Measurements from ENCODE around the gene COBL. TPM values are rescaled to one million over a fixed set of nuclear protein-coding genes. Genes with fewer than 3 reads are reported as not detected.

The COBL gene
- total and polyA plus RNA-seq, 9 of the 15 experiments (the other 6 are each of a cell fraction or from before 2014, with no cell fraction given) = 0.01 to 2.4 (median 0.09) TPM; not detected in 3

DNA sequence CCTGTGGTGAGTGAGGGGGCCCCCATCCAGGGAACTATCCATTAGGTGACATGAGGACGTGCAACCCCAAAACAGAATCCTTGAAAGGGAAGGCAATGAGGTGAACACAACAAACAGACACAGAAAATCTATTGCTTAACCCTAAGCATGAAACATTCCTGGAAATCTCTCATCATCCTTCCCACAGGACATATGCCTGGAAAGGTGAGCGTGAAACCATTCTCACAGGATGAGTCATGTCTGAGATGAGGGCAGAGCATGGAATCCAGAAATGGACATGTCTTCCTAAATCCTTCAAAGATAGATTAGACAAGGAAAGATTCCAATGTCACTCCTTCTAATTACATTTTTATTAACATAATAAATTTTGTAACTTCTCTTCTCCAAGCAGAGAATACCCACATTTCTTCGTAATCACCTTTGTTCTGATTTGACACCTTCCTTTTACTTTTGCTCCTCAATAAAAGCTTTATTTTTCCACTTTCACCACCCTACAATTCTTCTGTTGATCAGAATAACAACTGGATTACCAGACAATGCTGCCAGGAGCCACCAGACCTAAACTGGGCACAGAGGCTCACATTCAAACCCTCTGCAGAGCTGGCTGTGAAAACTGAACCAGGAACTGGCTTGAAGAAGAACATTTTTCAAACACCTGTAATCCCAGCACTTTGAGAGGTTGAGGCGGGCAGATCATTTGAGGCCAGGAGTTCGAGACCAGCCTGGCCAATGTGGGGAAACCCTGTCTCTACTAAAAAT lies 67.2 kb downstream of the COBL start (continued):
- TF ChIP-seq, protein P1, sequence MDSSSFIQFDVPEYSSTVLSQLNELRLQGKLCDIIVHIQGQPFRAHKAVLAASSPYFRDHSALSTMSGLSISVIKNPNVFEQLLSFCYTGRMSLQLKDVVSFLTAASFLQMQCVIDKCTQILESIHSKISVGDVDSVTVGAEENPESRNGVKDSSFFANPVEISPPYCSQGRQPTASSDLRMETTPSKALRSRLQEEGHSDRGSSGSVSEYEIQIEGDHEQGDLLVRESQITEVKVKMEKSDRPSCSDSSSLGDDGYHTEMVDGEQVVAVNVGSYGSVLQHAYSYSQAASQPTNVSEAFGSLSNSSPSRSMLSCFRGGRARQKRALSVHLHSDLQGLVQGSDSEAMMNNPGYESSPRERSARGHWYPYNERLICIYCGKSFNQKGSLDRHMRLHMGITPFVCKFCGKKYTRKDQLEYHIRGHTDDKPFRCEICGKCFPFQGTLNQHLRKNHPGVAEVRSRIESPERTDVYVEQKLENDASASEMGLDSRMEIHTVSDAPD (CRISPR knock-in tag; IDR thresholded peaks at IDR 0.05) = no peak
- TF ChIP-seq ZNF197 (CRISPR knock-in tag; IDR thresholded peaks at IDR 0.05; ENCODE audit: low read depth) = no peak
- TF ChIP-seq MTA2 (IDR thresholded peaks at IDR 0.05; ENCODE audit: low read depth) = no peak
- TF ChIP-seq ZNF589 (CRISPR knock-in tag; IDR thresholded peaks at IDR 0.05; ENCODE audit: low read depth) = no peak
- no peak for TF ChIP-seq LCOR (CRISPR knock-in tag; IDR thresholded peaks at IDR 0.05)
- no peak for TF ChIP-seq GTF2F1 (IDR thresholded peaks at IDR 0.05; ENCODE audit: low read depth, low read length)
- TF ChIP-seq ZNF707 (CRISPR knock-in tag; conservative IDR thresholded peaks at IDR 0.05) = no peak
- TF ChIP-seq, protein P2, sequence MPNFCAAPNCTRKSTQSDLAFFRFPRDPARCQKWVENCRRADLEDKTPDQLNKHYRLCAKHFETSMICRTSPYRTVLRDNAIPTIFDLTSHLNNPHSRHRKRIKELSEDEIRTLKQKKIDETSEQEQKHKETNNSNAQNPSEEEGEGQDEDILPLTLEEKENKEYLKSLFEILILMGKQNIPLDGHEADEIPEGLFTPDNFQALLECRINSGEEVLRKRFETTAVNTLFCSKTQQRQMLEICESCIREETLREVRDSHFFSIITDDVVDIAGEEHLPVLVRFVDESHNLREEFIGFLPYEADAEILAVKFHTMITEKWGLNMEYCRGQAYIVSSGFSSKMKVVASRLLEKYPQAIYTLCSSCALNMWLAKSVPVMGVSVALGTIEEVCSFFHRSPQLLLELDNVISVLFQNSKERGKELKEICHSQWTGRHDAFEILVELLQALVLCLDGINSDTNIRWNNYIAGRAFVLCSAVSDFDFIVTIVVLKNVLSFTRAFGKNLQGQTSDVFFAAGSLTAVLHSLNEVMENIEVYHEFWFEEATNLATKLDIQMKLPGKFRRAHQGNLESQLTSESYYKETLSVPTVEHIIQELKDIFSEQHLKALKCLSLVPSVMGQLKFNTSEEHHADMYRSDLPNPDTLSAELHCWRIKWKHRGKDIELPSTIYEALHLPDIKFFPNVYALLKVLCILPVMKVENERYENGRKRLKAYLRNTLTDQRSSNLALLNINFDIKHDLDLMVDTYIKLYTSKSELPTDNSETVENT (CRISPR knock-in tag; IDR thresholded peaks at IDR 0.05) = no peak
